Activated CD8-positive, alpha-beta memory T cell treated with anti-CD3 and anti-CD28 coated beads for 36 hours (primary cell): ENCODE data around the gene TRERF1. TPM values are rescaled to one million over a fixed set of nuclear protein-coding genes. Genes with fewer than 3 reads are reported as not detected.

Experiments used
- CTCF ChIA-PET: fragments of 350-600 bp; sonication (Branson Sonifier 250); formaldehyde crosslinking; loops from one replicate; lab custom pipeline; 2021; ENCODE audit warnings: antibody characterized with exemption; lab: Charles Lee
- POLR2A ChIA-PET: fragments of 350-600 bp; sonication (Branson Sonifier 250); formaldehyde crosslinking; loops from one replicate; lab custom pipeline; 2021; ENCODE audit warnings: antibody characterized with exemption; lab: Charles Lee
- total RNA-seq, 2 experiments: library from RNA; stranded (reverse); gene quantifications; one replicate each; pipeline ENCODE4 v1.2.3, GENCODE V29; 2021

TRERF1 gene
- total RNA-seq, 2 experiments from 2014 or later: 7.5 to 8.1 TPM

DNA sequence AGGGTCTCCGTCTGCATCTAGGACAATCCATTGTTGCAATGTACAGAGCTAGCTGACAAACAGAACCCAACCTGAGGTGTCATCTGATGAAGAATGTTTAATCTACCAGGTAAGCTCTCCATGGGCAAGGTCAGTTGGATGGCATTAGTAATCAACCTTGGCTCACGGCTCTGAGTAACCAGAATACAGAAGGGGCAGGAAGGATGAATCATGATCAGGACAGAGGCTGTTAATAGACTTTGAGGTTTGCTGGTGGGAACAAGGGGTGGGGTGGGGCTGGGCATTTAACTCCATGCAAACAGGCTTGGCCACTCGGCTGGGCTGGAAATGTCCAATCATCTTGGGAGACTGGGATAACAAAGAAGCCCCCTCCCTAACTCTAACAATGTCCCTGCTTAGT is 157.0 kb downstream of the TRERF1 start:
- POLR2A ChIA-PET: interaction anchor here (0.6 kb wide), 1 partner anchor 13 kb away, joined by 4 read pairs; no protein-coding TSS in a partner anchor

DNA sequence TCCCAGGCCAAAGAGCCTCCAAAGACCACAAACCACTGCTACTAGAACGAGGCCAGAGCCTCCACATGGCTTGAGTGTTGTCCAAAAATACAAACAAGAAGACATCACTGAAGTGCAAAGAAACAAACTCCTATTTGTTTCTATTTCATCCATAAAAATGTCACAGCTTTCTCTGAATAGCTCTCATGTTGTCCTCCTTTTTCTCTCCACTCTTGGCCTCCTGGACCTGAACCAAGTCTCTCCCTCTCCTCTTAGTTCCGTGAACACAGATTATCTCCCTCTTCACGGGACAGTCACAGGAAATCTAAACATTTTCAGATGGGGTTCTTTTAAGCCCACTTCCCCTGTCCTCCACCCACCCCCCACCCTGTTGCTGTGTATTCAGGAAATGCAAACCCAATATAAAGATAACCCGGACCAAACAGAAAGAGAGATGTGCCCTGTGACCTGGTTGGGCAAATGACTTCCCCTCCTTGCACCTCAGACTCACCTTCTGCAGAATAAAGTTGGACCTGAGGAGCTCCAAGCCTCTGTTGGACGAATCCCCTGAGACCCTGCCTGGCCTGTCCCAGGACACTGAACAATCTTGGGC is 158.2 kb downstream of the TRERF1 start:
- ChIA-PET POLR2A (no interaction called here), CTCF (interaction anchor here (1.7 kb wide), 1 partner anchor 14 kb away, joined by 4 read pairs; no protein-coding TSS in a partner anchor)

More for the DNA sequence above, 157.0 kb downstream of the TRERF1 start:
- CTCF ChIA-PET: interaction anchor here (0.7 to 1.8 kb wide), 2 partner anchors 31 to 253 kb away, joined by 3 to 6 read pairs; no protein-coding TSS in a partner anchor

DNA sequence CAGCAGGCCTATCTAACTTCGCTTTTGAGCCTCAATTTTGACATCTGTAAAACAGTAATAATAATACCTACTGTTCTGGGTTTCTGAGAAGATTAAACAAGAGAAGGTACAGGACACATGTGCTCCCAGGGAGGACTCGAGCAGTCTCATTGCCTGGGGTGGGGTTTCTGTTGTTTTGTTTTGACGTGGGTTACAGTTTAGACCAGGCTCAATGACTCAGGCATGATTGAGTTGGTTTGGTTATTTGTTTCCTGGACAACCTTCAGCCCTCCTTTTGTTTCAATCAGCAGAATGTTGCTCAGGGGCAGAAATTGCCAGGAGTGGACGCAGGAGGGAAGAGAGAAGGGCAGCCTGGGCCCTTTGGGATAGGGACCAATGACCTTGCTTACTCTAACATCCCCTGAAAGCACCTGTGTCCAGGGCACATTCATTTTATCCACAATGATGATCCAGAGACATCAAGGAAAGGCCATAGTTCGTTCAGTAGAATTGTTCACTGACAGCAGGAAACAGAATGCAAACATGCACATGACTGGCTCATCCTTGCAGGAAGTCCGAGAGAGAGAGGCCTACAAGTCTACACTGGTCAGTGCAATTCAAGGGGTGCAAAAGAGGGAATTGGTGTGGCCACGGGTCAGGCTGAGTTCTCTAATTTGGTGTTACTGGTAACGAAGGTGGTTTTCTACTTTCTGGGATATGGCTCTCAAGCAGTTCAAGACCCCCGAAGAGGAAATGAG is 159.6 kb downstream of the TRERF1 start:
- ChIA-PET POLR2A (interaction anchor here (0.5 kb wide), 1 partner anchor 257 kb away, joined by 3 read pairs; no protein-coding TSS in a partner anchor), CTCF (interaction anchor here (1.7 kb wide), 1 partner anchor 13 kb away, joined by 4 read pairs; no protein-coding TSS in a partner anchor)

DNA sequence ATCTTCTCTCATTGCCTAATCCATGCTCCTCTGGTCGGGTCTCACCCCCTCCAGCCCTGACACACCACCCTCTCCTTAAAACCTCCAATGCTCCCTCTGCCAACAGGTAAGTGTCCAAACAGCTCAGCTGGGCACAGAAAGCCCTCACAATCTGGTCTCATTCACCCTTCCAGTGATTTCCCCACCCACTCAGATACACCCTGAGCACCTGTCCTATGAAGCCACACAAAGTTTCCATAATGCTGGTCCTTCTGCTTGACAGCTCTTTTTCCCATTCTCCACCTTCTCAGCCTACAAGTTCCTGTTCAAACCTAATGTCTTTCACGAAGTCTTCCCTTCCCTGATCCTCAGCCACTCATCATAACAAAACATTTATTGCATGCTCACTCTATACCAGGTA is 164.0 kb downstream of the TRERF1 start:
- ChIA-PET CTCF (interaction anchor here (1.5 kb wide), 1 partner anchor 260 kb away, joined by 5 read pairs; no protein-coding TSS in a partner anchor), POLR2A (no interaction called here)

DNA sequence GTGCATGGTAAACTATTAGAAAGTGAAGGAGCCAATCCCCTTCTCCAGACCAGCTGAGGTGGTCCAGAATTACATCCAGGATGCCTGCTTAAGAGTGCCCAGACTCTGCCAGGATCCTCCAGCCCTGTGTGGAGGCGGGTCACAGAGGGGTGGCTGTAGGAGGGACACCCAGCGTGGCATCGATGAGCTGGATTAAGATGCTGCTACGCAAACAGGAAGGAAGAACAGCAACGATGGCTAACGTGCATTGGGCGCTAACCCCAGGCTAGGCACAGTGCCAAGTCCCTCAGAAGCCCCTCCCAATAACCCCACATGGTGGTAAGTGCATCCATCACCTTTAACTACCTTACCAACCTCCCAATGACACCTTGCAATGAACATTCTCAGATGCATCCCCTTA is 170.2 kb downstream of the TRERF1 start:
- ChIA-PET CTCF (interaction anchor here (1.2 to 1.3 kb wide), 2 partner anchors 15 to 266 kb away, joined by 3 to 5 read pairs; no protein-coding TSS in a partner anchor), POLR2A (interaction anchor here (0.5 to 0.6 kb wide), 2 partner anchors 148 to 259 kb away, joined by 3 read pairs; no protein-coding TSS in a partner anchor)

- CTCF ChIA-PET: interaction anchor here (1.2 to 1.3 kb wide), 2 partner anchors 15 to 267 kb away, joined by 3 to 5 read pairs; no protein-coding TSS in a partner anchor
- POLR2A ChIA-PET: interaction anchor here (0.6 kb wide), 1 partner anchor 148 kb away, joined by 3 read pairs; no protein-coding TSS in a partner anchor
Measured at GRCh38 chr6:42280966-42281533, 170.7 kb downstream of the TRERF1 start.

DNA sequence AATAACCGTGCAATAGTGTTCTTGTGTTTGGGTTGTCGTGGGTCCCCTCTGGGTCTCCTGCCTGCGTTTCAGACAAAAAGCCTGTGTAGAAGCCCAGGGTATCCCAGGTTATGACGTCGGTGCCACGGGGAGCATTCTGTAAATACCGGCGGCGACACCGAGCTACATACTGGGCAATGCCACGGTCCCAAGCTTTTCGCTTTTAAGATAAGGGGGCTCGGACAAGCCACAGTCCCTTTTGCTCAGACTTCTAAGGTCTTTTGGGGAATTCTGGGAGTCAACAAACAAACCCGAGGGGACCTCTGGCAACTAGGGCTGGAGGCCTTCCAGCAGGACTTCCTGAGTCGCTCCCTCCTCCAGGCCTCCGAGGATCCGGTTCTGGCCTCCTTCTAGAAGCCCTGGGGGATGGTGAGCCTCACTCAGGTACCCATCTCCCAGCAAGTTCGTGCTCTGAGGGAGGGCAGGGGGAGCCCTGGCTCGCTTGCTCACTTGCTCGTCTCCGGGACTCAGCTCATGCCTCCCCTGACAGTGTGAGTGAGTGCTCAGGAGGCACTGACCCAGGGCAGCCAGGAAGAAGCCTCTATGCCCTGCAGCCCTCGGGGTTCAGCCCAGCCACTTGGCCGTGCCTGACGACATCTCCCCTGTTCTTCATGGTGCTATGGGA is 171.6 kb downstream of the TRERF1 start:
- CTCF ChIA-PET: interaction anchor here (1.1 to 1.2 kb wide), 2 partner anchors 13 to 268 kb away, joined by 4 read pairs; no protein-coding TSS in a partner anchor
- POLR2A ChIA-PET: interaction anchor here (0.5 kb wide), 1 partner anchor 279 kb away, joined by 4 read pairs; no protein-coding TSS in a partner anchor

DNA sequence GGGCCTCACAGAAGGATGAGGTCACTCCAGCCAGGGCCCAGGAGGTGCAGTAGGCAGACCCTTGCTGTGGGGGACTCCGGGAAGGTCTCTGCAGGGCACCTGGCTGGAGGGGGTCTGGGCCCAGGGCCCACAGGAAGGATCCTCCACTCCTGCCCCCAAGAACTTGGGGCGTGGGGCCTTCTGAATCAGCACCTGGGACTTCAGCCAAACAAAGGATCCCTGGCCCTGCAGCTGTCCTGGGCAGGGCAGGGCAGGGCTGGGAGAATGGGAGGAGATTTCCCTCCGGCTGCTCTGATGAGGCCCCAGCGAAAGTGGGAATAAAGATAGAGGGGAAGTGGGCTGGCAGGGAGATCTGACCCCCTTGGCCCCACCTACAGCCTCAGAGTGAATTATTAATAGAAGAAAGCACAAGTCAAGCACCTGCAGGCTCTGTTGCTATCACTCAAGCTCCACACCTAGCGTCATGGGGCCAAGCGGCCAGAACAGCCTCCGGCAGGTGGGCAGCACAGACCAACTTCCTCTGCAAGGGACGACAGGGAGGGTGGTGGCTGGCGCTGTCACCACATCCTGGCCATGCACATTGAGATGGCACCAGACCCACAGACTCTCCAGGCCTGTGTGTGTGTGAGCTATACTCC is 172.5 kb downstream of the TRERF1 start:
- ChIA-PET POLR2A (no interaction called here), CTCF (interaction anchor here (1.1 to 1.2 kb wide), 2 partner anchors 14 to 268 kb away, joined by 4 read pairs; no protein-coding TSS in a partner anchor)

- POLR2A ChIA-PET: interaction anchor here (0.6 kb wide), 1 partner anchor 175 kb away, joined by 3 read pairs; no protein-coding TSS in a partner anchor
- CTCF ChIA-PET: interaction anchor here (1.1 kb wide), 1 partner anchor 18 kb away, joined by 4 read pairs; no protein-coding TSS in a partner anchor
Measured at GRCh38 chr6:42278131-42278853, 173.4 kb downstream of the TRERF1 start.

DNA sequence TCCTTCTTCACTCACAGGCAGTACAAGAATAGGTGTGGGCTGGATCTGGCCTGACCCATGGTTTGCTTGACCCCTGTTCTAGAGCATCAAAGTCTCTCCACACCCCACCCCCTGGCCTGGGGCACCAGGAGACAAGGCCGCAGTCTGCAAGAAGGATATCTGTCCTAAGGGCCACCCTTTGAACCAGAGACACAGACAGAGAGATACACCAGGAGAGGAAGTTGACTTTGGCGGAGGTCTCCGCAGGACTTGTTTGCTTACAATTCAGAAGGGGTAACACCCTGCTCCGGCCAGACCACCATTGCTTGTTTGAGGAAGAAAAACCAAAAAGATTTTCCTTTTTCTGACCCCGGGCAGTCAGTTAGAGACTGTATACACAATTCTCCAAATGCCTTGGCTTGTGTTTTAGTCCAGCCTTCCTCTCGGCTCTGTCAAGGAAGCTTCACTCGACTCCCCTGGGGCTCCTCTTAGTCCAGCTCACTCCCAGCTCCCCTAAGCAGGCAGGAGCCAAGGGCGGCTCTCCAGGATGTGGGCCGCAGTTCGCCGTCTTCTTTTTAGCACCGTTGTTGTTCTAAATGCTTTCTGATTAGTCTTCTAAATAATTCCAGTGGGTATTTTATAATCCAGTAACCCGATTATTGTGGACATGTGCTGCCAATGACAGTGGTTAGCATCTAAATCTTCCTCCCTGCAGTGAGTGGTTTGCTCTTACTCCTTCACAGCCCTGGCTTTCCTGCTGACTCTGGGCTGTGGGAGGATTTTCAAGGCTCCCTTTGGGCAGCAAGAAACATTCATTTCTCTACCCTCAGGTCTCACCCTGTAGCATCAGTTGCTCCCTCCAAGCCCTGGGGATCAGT is 175.5 kb downstream of the TRERF1 start:
- CTCF ChIA-PET: no interaction called here
- POLR2A ChIA-PET: no interaction called here

- CTCF ChIA-PET: no interaction called here
- POLR2A ChIA-PET: no interaction called here
Measured at GRCh38 chr6:42275376-42276033, 176.2 kb downstream of the TRERF1 start.

GRCh38 chr6:42274898-42275297 is 176.8 kb downstream of the TRERF1 start:
- ChIA-PET POLR2A (no interaction called here), CTCF (no interaction called here)

DNA sequence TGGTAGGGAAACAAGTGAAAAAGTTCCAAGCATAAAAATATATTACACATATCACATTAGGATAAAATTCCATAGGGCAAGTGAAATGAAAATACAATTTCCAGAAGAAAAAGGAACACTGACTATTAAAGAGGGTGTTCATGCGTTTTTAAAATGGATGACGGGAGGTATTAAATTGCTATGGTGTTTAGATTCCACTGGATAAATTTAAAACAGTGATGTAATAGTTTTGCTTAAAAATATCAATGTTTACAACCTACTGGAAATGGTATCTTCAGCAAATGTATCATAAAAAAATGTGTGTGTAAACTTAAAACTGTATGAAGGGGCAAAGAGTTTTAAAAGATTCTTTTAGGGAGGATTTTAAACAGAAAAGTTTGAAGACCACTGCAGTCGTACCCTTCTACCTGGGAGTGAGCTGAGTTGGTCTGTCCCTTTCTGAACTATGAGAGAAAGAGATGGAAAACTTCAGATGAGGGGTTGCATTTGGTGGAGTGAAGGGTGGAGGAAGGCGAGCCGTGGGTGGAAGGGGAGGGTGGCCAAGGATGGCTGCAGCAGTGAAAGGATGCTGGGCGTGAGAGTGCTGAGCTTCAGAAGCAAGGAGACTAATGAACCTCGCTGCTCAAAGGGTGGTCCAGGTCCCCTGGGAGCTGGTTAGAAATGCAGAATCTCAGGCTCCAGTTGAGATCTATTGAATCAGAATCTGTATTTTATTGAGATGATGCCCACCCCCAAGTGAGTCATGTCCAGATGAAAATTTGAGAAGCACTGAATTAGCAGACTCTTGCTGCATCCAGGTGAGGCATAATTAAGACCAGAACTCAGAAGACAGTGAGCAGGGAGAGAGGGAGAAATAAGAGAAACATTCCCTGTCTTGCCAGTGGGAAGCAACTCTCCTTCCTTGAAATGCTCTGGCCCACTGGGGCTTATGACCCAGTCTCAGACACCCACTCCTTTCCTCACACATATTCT is 179.6 kb downstream of the TRERF1 start:
- ChIA-PET POLR2A (no interaction called here), CTCF (interaction anchor here (0.8 to 1.3 kb wide), 3 partner anchors 12 to 294 kb away, joined by 3 to 4 read pairs (median 3); no protein-coding TSS in a partner anchor)

GRCh38 chr6:42269974-42270510 is 181.7 kb downstream of the TRERF1 start:
- POLR2A ChIA-PET: no interaction called here

GRCh38 chr6:42269553-42269952 is 182.2 kb downstream of the TRERF1 start:
- ChIA-PET POLR2A (no interaction called here), CTCF (interaction anchor here (1.3 kb wide), 1 partner anchor 278 kb away, joined by 5 read pairs; no protein-coding TSS in a partner anchor)

More at GRCh38 chr6:42269974-42270510, 181.7 kb downstream of the TRERF1 start:
- CTCF ChIA-PET: interaction anchor here (1.3 kb wide), 1 partner anchor 278 kb away, joined by 5 read pairs; no protein-coding TSS in a partner anchor
